ENCODE data around the gene FAM131A.

DNA sequence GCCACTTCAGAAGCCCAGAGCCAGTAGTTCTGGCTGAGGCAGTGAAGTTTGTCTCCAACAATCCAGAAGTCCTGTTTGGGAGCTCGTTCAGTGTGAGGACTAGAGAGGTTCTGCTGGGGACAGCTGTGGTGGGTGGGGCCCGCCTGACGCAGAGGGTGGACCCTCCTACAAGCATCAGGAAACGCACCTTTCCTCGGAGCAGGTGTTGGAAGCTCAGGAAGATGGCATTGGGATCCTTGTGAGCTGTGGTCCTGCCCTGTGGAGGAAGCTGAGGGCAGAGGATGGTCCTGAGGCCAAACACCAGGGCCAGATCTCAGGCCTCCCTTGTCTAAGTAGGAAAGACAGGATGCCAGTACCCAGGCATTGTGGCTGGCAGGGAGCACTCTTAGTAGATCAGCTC is 35.5 kb downstream of the FAM131A start:
- TF ChIP-seq, protein P1, sequence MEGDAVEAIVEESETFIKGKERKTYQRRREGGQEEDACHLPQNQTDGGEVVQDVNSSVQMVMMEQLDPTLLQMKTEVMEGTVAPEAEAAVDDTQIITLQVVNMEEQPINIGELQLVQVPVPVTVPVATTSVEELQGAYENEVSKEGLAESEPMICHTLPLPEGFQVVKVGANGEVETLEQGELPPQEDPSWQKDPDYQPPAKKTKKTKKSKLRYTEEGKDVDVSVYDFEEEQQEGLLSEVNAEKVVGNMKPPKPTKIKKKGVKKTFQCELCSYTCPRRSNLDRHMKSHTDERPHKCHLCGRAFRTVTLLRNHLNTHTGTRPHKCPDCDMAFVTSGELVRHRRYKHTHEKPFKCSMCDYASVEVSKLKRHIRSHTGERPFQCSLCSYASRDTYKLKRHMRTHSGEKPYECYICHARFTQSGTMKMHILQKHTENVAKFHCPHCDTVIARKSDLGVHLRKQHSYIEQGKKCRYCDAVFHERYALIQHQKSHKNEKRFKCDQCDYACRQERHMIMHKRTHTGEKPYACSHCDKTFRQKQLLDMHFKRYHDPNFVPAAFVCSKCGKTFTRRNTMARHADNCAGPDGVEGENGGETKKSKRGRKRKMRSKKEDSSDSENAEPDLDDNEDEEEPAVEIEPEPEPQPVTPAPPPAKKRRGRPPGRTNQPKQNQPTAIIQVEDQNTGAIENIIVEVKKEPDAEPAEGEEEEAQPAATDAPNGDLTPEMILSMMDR (IDR thresholded peaks at IDR 0.05): no peak
- TF ChIP-seq EP300 (IDR thresholded peaks at IDR 0.05): no peak
- TF ChIP-seq POLR2AphosphoS5 (IDR thresholded peaks at IDR 0.05): no peak
- no peak for TF ChIP-seq POLR2A (IDR thresholded peaks at IDR 0.05)
